SK-N-SH treated with all-trans-retinoic acid at 6 μM for 48 hours (cell line): ENCODE measurements around the gene SPEF1.

ENCODE experiments used
- ATAC-seq: fragments of 200-7000 bp; cut with Tn5 transposase; 3 replicates; pipeline ENCODE4 v1.9.1; 2020; ENCODE audit warnings: mild to moderate bottlenecking, moderate library complexity
- BACH2 ChIP-seq: fragments of 250-450 bp; sonication (Bioruptor Pico); IDR thresholded peaks from 2 replicates; pipeline ENCODE4 v1.9.0; 2021; ENCODE audit warnings: mild to moderate bottlenecking, borderline replicate concordance
- CREB5 ChIP-seq: fragments of 250-450 bp; sonication (Bioruptor Pico); IDR thresholded peaks from 2 replicates; pipeline ENCODE4 v1.5.1; 2020; ENCODE audit warnings: low read depth, mild to moderate bottlenecking, moderate library complexity
- ESRRG ChIP-seq: fragments of 250-450 bp; sonication (Bioruptor Pico); IDR thresholded peaks from 2 replicates; pipeline ENCODE4 v1.6.1; 2021; ENCODE audit warnings: mild to moderate bottlenecking
- GLIS3 ChIP-seq: fragments of 250-450 bp; sonication (Bioruptor Pico); IDR thresholded peaks from 2 replicates; pipeline ENCODE4 v1.5.0; 2020; ENCODE audit warnings: mild to moderate bottlenecking, moderate library complexity
- ISL1 ChIP-seq: fragments of 250-450 bp; sonication (Bioruptor Pico); IDR thresholded peaks from 2 replicates; pipeline ENCODE4 v2.1.2; 2022; ENCODE audit warnings: mild to moderate bottlenecking, moderate library complexity
- PATZ1 ChIP-seq: fragments of 250-450 bp; sonication (Bioruptor Pico); IDR thresholded peaks from 2 replicates; pipeline ENCODE4 v1.8.0; 2020; ENCODE audit warnings: mild to moderate bottlenecking, moderate library complexity, borderline replicate concordance
- POU6F1 ChIP-seq: fragments of 250-450 bp; sonication (Bioruptor Pico); IDR thresholded peaks from 2 replicates; pipeline ENCODE4 v1.8.0; 2021; ENCODE audit warnings: low read depth, mild to moderate bottlenecking, moderate library complexity, borderline replicate concordance
- PPARA ChIP-seq: fragments of 250-450 bp; sonication (Bioruptor Pico); IDR thresholded peaks from 2 replicates; pipeline ENCODE4 v1.5.0; 2020; ENCODE audit warnings: mild to moderate bottlenecking, borderline replicate concordance
- RARB ChIP-seq: fragments of 250-450 bp; sonication (Bioruptor Pico); IDR thresholded peaks from 2 replicates; pipeline ENCODE4 v1.8.0; 2021; ENCODE audit warnings: mild to moderate bottlenecking, moderate library complexity
- SNAI2 ChIP-seq: fragments of 250-450 bp; sonication (Bioruptor Pico); IDR thresholded peaks from 2 replicates; pipeline ENCODE4 v1.5.0; 2020; ENCODE audit warnings: mild to moderate bottlenecking, moderate library complexity
- TCF4 ChIP-seq: fragments of 250-450 bp; sonication (Bioruptor Pico); IDR thresholded peaks from 2 replicates; pipeline ENCODE4 v1.8.0; 2021; ENCODE audit warnings: mild to moderate bottlenecking, moderate library complexity, borderline replicate concordance
- TOX ChIP-seq: fragments of 250-450 bp; sonication (Bioruptor Pico); IDR thresholded peaks from 2 replicates; pipeline ENCODE4 v1.8.0; 2021; ENCODE audit warnings: mild to moderate bottlenecking, moderate library complexity, borderline replicate concordance
- TSHZ2 ChIP-seq: fragments of 250-450 bp; sonication (Bioruptor Pico); IDR thresholded peaks from 2 replicates; pipeline ENCODE4 v1.5.0; 2020; ENCODE audit warnings: mild to moderate bottlenecking, moderate library complexity
- ZFP30 ChIP-seq: fragments of 450-650 bp; formaldehyde crosslinking; IDR thresholded peaks from 2 replicates; pipeline ENCODE4 v1.5.0; 2022; ENCODE audit warnings: mild to moderate bottlenecking, moderate library complexity
- ZNF565 ChIP-seq: fragments of 450-650 bp; formaldehyde crosslinking; conservative IDR thresholded peaks from 2 replicates; pipeline ENCODE4 v1.5.0; 2020; ENCODE audit warnings: low read depth, mild to moderate bottlenecking, moderate library complexity

Gene SPEF1

GRCh38 chr20:3797592-3798372 is 16.5 kb upstream of the SPEF1 start:
- TF ChIP-seq SNAI2 (CRISPR knock-in tag) (no peak), TCF4 (no peak), TOX (CRISPR knock-in tag) (no peak), RARB (CRISPR knock-in tag) (no peak), BACH2 (CRISPR knock-in tag) (no peak), POU6F1 (no peak), PPARA (CRISPR knock-in tag) (no peak), ISL1 (CRISPR knock-in tag) (no peak), GLIS3 (no peak), TSHZ2 (CRISPR knock-in tag) (no peak), ZNF565 (no peak)
- ATAC-seq = no peak

- ATAC-seq = no peak
- no peak for TF ChIP-seq PATZ1 (CRISPR knock-in tag)
- TF ChIP-seq TSHZ2 (CRISPR knock-in tag) = no peak
- TF ChIP-seq GLIS3 = no peak
- TF ChIP-seq POU6F1 = no peak
- TF ChIP-seq ESRRG = no peak
- TF ChIP-seq BACH2 (CRISPR knock-in tag) = no peak
- no peak for TF ChIP-seq PPARA (CRISPR knock-in tag)
- no peak for TF ChIP-seq TCF4
- TF ChIP-seq SNAI2 (CRISPR knock-in tag) = no peak
- TF ChIP-seq CREB5 (CRISPR knock-in tag) = no peak
- TF ChIP-seq ZFP30 (CRISPR knock-in tag) = no peak
These were observed 15.9 kb upstream of the SPEF1 start for GRCh38 chr20:3797226-3797545.
